ENCODE results near the gene PTPN3.
"Not testable (repeated sequence)": the region's sequence is repeated elsewhere in the genome, so short reads cannot be mapped to it uniquely, and the experiment has no call there.

The PTPN3 gene

GRCh38 chr9:109382585-109382984 is 115.5 kb downstream of the PTPN3 start:
- H3K36me3 ChIP-seq (ENCODE audit: insufficient read depth, low read length) = no peaks in the 10 kb centered on the region

GRCh38 chr9:109382182-109382581 is 115.9 kb downstream of the PTPN3 start:
- whole genome bisulfite sequencing = 95% methylated on average over 13 of the region's 13 CpGs
- Histone ChIP-seq H3K27me3 (ENCODE audit: insufficient read depth, low read length) (no peaks in the 10 kb centered on the region), H3K9me3 (ENCODE audit: insufficient read depth, low read depth, low read length) (no peaks in the 10 kb centered on the region), H3K9ac (ENCODE audit: low read depth, low read length) (no peak overlapping the region), H3K27ac (ENCODE audit: low read depth, low read length) (no peak overlapping the region), H3K4me3 (ENCODE audit: low read length) (no peak overlapping the region), H3K36me3 (ENCODE audit: insufficient read depth, low read length) (no peaks in the 10 kb centered on the region), H3K4me1 (ENCODE audit: insufficient read depth, low read length) (no peaks in the 10 kb centered on the region)

More at GRCh38 chr9:109382585-109382984, 115.5 kb downstream of the PTPN3 start:
- no peaks in the 10 kb centered on the region for H3K27me3 ChIP-seq (ENCODE audit: insufficient read depth, low read length)
- H3K4me3 ChIP-seq (ENCODE audit: low read length) = no peak overlapping the region
- no peak overlapping the region for H3K27ac ChIP-seq (ENCODE audit: low read depth, low read length)
- 97% methylated on average over 3 of the region's 3 CpGs for WGBS
- no peaks in the 10 kb centered on the region for H3K9me3 ChIP-seq (ENCODE audit: insufficient read depth, low read depth, low read length)
- H3K4me1 ChIP-seq (ENCODE audit: insufficient read depth, low read length) = no peaks in the 10 kb centered on the region
- no peak overlapping the region for H3K9ac ChIP-seq (ENCODE audit: low read depth, low read length)

GRCh38 chr9:109381011-109381729 is 116.9 kb downstream of the PTPN3 start:
- Histone ChIP-seq H3K9me3 (ENCODE audit: insufficient read depth, low read depth, low read length) (no peaks in the 10 kb centered on the region), H3K4me3 (ENCODE audit: low read length) (no peak overlapping the region), H3K27ac (ENCODE audit: low read depth, low read length) (no peak overlapping the region), H3K36me3 (ENCODE audit: insufficient read depth, low read length) (no peaks in the 10 kb centered on the region), H3K4me1 (ENCODE audit: insufficient read depth, low read length) (no peaks in the 10 kb centered on the region), H3K27me3 (ENCODE audit: insufficient read depth, low read length) (no peaks in the 10 kb centered on the region), H3K9ac (ENCODE audit: low read depth, low read length) (no peak overlapping the region)
- 92% methylated on average over 13 of the region's 13 CpGs for WGBS

- H3K9ac ChIP-seq (ENCODE audit: low read depth, low read length) = no peak overlapping the region
- no peaks in the 10 kb centered on the region for H3K27me3 ChIP-seq (ENCODE audit: insufficient read depth, low read length)
- H3K9me3 ChIP-seq (ENCODE audit: insufficient read depth, low read depth, low read length) = no peaks in the 10 kb centered on the region
- no peaks in the 10 kb centered on the region for H3K36me3 ChIP-seq (ENCODE audit: insufficient read depth, low read length)
- no peaks in the 10 kb centered on the region for H3K4me1 ChIP-seq (ENCODE audit: insufficient read depth, low read length)
- H3K4me3 ChIP-seq (ENCODE audit: low read length) = no peak overlapping the region
- WGBS = 93% methylated on average over 7 of the region's 7 CpGs
- no peak overlapping the region for H3K27ac ChIP-seq (ENCODE audit: low read depth, low read length)
These were observed 118.6 kb downstream of the PTPN3 start for GRCh38 chr9:109379513-109379912.

GRCh38 chr9:109378316-109378715 is 119.8 kb downstream of the PTPN3 start:
- H3K4me3 ChIP-seq (ENCODE audit: low read length) = no peak overlapping the region
- H3K4me1 ChIP-seq (ENCODE audit: insufficient read depth, low read length) = no peaks in the 10 kb centered on the region
- 95% methylated on average over 4 of the region's 4 CpGs for WGBS
- no peaks in the 10 kb centered on the region for H3K27me3 ChIP-seq (ENCODE audit: insufficient read depth, low read length)
- H3K9ac ChIP-seq (ENCODE audit: low read depth, low read length) = no peak overlapping the region
- no peaks in the 10 kb centered on the region for H3K9me3 ChIP-seq (ENCODE audit: insufficient read depth, low read depth, low read length)
- no peak overlapping the region for H3K27ac ChIP-seq (ENCODE audit: low read depth, low read length)
- H3K36me3 ChIP-seq (ENCODE audit: insufficient read depth, low read length) = no peaks in the 10 kb centered on the region

GRCh38 chr9:109372246-109372645 is 125.9 kb downstream of the PTPN3 start:
- H3K4me3 ChIP-seq (ENCODE audit: low read length) = no peak overlapping the region
- H3K27ac ChIP-seq (ENCODE audit: low read depth, low read length) = no peak overlapping the region
- 96% methylated on average over 5 of the region's 5 CpGs for WGBS
- H3K9me3 ChIP-seq (ENCODE audit: insufficient read depth, low read depth, low read length) = peaks cover 4% of the 10 kb centered on the region; the same call in 1 of the 2 replicates
- H3K9ac ChIP-seq (ENCODE audit: low read depth, low read length) = no peak overlapping the region
- H3K36me3 ChIP-seq (ENCODE audit: insufficient read depth, low read length) = no peaks in the 10 kb centered on the region
- no peaks in the 10 kb centered on the region for H3K4me1 ChIP-seq (ENCODE audit: insufficient read depth, low read length)
- H3K27me3 ChIP-seq (ENCODE audit: insufficient read depth, low read length) = no peaks in the 10 kb centered on the region

GRCh38 chr9:109371374-109371773 is 126.7 kb downstream of the PTPN3 start:
- H3K27me3 ChIP-seq (ENCODE audit: insufficient read depth, low read length) = no peaks in the 10 kb centered on the region
- WGBS = 88% methylated on average over 1 of the region's 1 CpG
- no peaks in the 10 kb centered on the region for H3K4me1 ChIP-seq (ENCODE audit: insufficient read depth, low read length)
- no peaks in the 10 kb centered on the region for H3K36me3 ChIP-seq (ENCODE audit: insufficient read depth, low read length)
- H3K27ac ChIP-seq (ENCODE audit: low read depth, low read length) = no peak overlapping the region
- peaks cover 4% of the 10 kb centered on the region; the same call in 1 of the 2 replicates for H3K9me3 ChIP-seq (ENCODE audit: insufficient read depth, low read depth, low read length)
- no peak overlapping the region for H3K4me3 ChIP-seq (ENCODE audit: low read length)
- H3K9ac ChIP-seq (ENCODE audit: low read depth, low read length) = no peak overlapping the region

- Histone ChIP-seq H3K9ac (ENCODE audit: low read depth, low read length) (no peak overlapping the region), H3K4me3 (ENCODE audit: low read length) (no peak overlapping the region), H3K4me1 (ENCODE audit: insufficient read depth, low read length) (no peaks in the 10 kb centered on the region), H3K36me3 (ENCODE audit: insufficient read depth, low read length) (no peaks in the 10 kb centered on the region), H3K27me3 (ENCODE audit: insufficient read depth, low read length) (no peaks in the 10 kb centered on the region), H3K9me3 (ENCODE audit: insufficient read depth, low read depth, low read length) (peaks cover 4% of the 10 kb centered on the region; the same call in 1 of the 2 replicates), H3K27ac (ENCODE audit: low read depth, low read length) (no peak overlapping the region)
- 99% methylated on average over 2 of the region's 2 CpGs for WGBS
These were observed 128.8 kb downstream of the PTPN3 start for GRCh38 chr9:109369285-109369684.

- Histone ChIP-seq H3K9me3 (ENCODE audit: insufficient read depth, low read depth, low read length) (no peaks in the 10 kb centered on the region), H3K4me1 (ENCODE audit: insufficient read depth, low read length) (no peaks in the 10 kb centered on the region), H3K9ac (ENCODE audit: low read depth, low read length) (no peak overlapping the region), H3K36me3 (ENCODE audit: insufficient read depth, low read length) (no peaks in the 10 kb centered on the region), H3K27me3 (ENCODE audit: insufficient read depth, low read length) (no peaks in the 10 kb centered on the region), H3K4me3 (ENCODE audit: low read length) (no peak overlapping the region), H3K27ac (ENCODE audit: low read depth, low read length) (no peak overlapping the region)
- WGBS = 91% methylated on average over 5 of the region's 5 CpGs
These were observed 137.3 kb downstream of the PTPN3 start for GRCh38 chr9:109360771-109361170.

- not testable (repeated sequence) for H3K36me3 ChIP-seq (ENCODE audit: insufficient read depth, low read length); H3K4me3 ChIP-seq (ENCODE audit: low read length); H3K9ac ChIP-seq (ENCODE audit: low read depth, low read length); H3K9me3 ChIP-seq (ENCODE audit: insufficient read depth, low read depth, low read length); H3K27ac ChIP-seq (ENCODE audit: low read depth, low read length); H3K27me3 ChIP-seq (ENCODE audit: insufficient read depth, low read length); H3K4me1 ChIP-seq (ENCODE audit: insufficient read depth, low read length)
- WGBS = 98% methylated on average over 6 of the region's 8 CpGs
These were observed 139.0 kb downstream of the PTPN3 start for GRCh38 chr9:109358968-109359603.

GRCh38 chr9:109355564-109356297 is 142.4 kb downstream of the PTPN3 start:
- Histone ChIP-seq H3K27ac (ENCODE audit: low read depth, low read length) (no peak overlapping the region), H3K4me3 (ENCODE audit: low read length) (no peak overlapping the region), H3K9me3 (ENCODE audit: insufficient read depth, low read depth, low read length) (no peaks in the 10 kb centered on the region), H3K9ac (ENCODE audit: low read depth, low read length) (no peak overlapping the region), H3K36me3 (ENCODE audit: insufficient read depth, low read length) (no peaks in the 10 kb centered on the region), H3K27me3 (ENCODE audit: insufficient read depth, low read length) (no peaks in the 10 kb centered on the region), H3K4me1 (ENCODE audit: insufficient read depth, low read length) (no peaks in the 10 kb centered on the region)
- WGBS = 78% methylated on average over 20 of the region's 21 CpGs

Data from HUES64 (cell line).